Caco-2 (cell line): ENCODE results near the gene CRTAC1. TPM values are rescaled to one million over a fixed set of nuclear protein-coding genes. Genes with fewer than 3 reads are reported as not detected.

Experiments
- BruUV-seq: library from RNA; stranded (reverse); fragments of 400-500 nt; replicated peaks from 2 replicates; lab custom pipeline; 2021; lab: Mats Ljungman, UMichigan
- CTCF ChIA-PET: fragments of 300-600 bp; sonication (Branson Sonifier 250); formaldehyde crosslinking; loops from one replicate; lab custom pipeline; 2022; ENCODE audit warnings: antibody characterized with exemption; lab: Charles Lee
- POLR2A ChIA-PET: fragments of 300-600 bp; sonication (Branson Sonifier 250); formaldehyde crosslinking; loops from one replicate; lab custom pipeline; 2022; ENCODE audit warnings: antibody characterized with exemption; lab: Charles Lee
- DNase-seq, 2 experiments: peaks; one replicate each; pipeline versions ENCODE4 v3.0.0 to v3.0.0-alpha.2; 2020 to 2022
- H3K27me3 ChIP-seq: replicated peaks from 2 replicates; pipeline ENCODE4 v1.6.0; 2011; ENCODE audit warnings: low read length; ENCODE audit not compliant: control insufficient read depth, insufficient read depth
- H3K36me3 ChIP-seq: 2 replicates; pipeline ENCODE4 v1.5.1; 2011; ENCODE audit warnings: low read length; ENCODE audit not compliant: control insufficient read depth, insufficient read depth
- H3K4me1 ChIP-seq: fragments of 250-450 bp; sonication (Bioruptor Pico); 2 replicates; pipeline ENCODE4 v1.5.1; 2020; ENCODE audit warnings: mild to moderate bottlenecking
- H3K4me3 ChIP-seq: 2 replicates; pipeline ENCODE4 v1.5.1; 2011; ENCODE audit warnings: low read depth, mild to moderate bottlenecking, control low read depth, low read length
- H3K9me3 ChIP-seq: fragments of 250-450 bp; sonication (Bioruptor Pico); 2 replicates; pipeline ENCODE4 v1.5.1; 2020; ENCODE audit warnings: mild to moderate bottlenecking, moderate library complexity
- H3K27ac Mint-ChIP-seq: one replicate; pipeline ENCODE4 v1.8.0; 2022; ENCODE audit warnings: mixed read lengths; ENCODE audit not compliant: unreplicated experiment
- H3K27me3 Mint-ChIP-seq: one replicate; pipeline ENCODE4 v1.8.0; 2022; ENCODE audit warnings: mixed read lengths; ENCODE audit not compliant: insufficient read depth, unreplicated experiment
- H3K36me3 Mint-ChIP-seq: one replicate; pipeline ENCODE4 v1.8.0; 2022; ENCODE audit warnings: mild to moderate bottlenecking, mixed read lengths; ENCODE audit not compliant: insufficient read depth, unreplicated experiment
- H3K4me1 Mint-ChIP-seq: one replicate; pipeline ENCODE4 v1.8.0; 2022; ENCODE audit warnings: low read depth, mixed read lengths; ENCODE audit not compliant: unreplicated experiment
- H3K4me3 Mint-ChIP-seq: one replicate; pipeline ENCODE4 v1.8.0; 2022; ENCODE audit warnings: mild to moderate bottlenecking, moderate library complexity, mixed read lengths; ENCODE audit not compliant: unreplicated experiment
- H3K9me3 Mint-ChIP-seq: one replicate; pipeline ENCODE4 v1.8.0; 2022; ENCODE audit warnings: mixed read lengths; ENCODE audit not compliant: unreplicated experiment
- intact Hi-C: fragments of 100-400 bp; cut with micrococcal nuclease; formaldehyde crosslinking; loops from one replicate; pipeline ENCODE4 v1.10.0; 2022; ENCODE audit not compliant: unreplicated experiment
- total RNA-seq: library from RNA; stranded (reverse); gene quantifications from 2 replicates; pipeline ENCODE4 v1.2.3, GENCODE V29; 2022
- TF ChIP-seq, protein P1 (sequence below), 2 experiments: fragments of 200-600 bp in 1 of 2; IDR thresholded peaks; 1 replicate in 1 of 2; 2 replicates in 1 of 2; pipeline versions ENCODE4 v1.5.1 to v1.8.0; 2011 to 2022; ENCODE audit warnings: antibody characterized with exemption in 1 of 2, control low read depth in 1 of 2, inconsistent platforms in 1 of 2, low read depth in 1 of 2, low read length in 1 of 2, mild to moderate bottlenecking in 1 of 2, moderate library complexity in 1 of 2; ENCODE audit not compliant: insufficient read depth in 1 of 2, severe bottlenecking in 1 of 2, unreplicated experiment in 1 of 2

The CRTAC1 gene
- total RNA-seq, 1 experiment from 2014 or later: not detected

- Mint-ChIP-seq H3K27ac (no peak overlapping the region), H3K27me3 (peaks cover 6% of the 10 kb centered on the region), H3K36me3 (no peaks in the 10 kb centered on the region), H3K9me3 (no peaks in the 10 kb centered on the region), H3K4me1 (no peaks in the 10 kb centered on the region), H3K4me3 (no peak overlapping the region)
- no TSS peak for BruUV-seq
- TF ChIP-seq, protein P1, sequence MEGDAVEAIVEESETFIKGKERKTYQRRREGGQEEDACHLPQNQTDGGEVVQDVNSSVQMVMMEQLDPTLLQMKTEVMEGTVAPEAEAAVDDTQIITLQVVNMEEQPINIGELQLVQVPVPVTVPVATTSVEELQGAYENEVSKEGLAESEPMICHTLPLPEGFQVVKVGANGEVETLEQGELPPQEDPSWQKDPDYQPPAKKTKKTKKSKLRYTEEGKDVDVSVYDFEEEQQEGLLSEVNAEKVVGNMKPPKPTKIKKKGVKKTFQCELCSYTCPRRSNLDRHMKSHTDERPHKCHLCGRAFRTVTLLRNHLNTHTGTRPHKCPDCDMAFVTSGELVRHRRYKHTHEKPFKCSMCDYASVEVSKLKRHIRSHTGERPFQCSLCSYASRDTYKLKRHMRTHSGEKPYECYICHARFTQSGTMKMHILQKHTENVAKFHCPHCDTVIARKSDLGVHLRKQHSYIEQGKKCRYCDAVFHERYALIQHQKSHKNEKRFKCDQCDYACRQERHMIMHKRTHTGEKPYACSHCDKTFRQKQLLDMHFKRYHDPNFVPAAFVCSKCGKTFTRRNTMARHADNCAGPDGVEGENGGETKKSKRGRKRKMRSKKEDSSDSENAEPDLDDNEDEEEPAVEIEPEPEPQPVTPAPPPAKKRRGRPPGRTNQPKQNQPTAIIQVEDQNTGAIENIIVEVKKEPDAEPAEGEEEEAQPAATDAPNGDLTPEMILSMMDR (IDR thresholded peaks at IDR 0.05; ENCODE audit: insufficient read depth in 1 of 2, low read depth in 1 of 2, low read length in 1 of 2, severe bottlenecking in 1 of 2, unreplicated experiment in 1 of 2): no peak
- H3K36me3 ChIP-seq: no peaks in the 10 kb centered on the region
- CTCF ChIA-PET: no interaction called here
- H3K4me1 ChIP-seq: no peaks in the 10 kb centered on the region
- no peak for DNase-seq
- no peaks in the 10 kb centered on the region for H3K9me3 ChIP-seq
- no peak overlapping the region for H3K4me3 ChIP-seq
- POLR2A ChIA-PET: no interaction called here
- H3K27me3 ChIP-seq: no peaks in the 10 kb centered on the region
- intact Hi-C loops: no loop called here
Measured at GRCh38 chr10:97879241-97879640, 151.2 kb downstream of the CRTAC1 start.

DNA sequence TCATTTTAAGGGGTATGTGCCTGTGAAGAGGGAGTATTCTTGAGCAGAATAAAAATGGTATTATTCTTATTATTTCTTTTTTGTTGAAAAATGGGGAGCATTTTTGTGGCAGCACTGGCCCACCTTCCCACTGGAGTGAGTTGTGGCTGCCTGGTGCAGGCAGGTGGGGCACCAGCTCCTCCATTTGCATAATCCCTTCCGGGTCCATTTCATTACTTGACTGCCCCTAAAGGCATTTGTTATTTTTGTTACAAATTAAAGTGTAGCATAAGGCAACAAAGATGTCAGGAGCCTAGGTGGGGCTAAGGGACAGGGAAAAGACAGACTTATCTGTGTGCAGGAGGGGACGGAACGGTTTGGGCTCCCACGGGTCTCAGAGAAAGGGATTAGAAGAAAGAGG is 154.0 kb downstream of the CRTAC1 start:
- H3K27ac Mint-ChIP-seq: no peak overlapping the region
- H3K9me3 ChIP-seq: no peaks in the 10 kb centered on the region
- no peak for DNase-seq
- TF ChIP-seq, protein P1 (IDR thresholded peaks at IDR 0.05; ENCODE audit: insufficient read depth in 1 of 2, low read depth in 1 of 2, low read length in 1 of 2, severe bottlenecking in 1 of 2, unreplicated experiment in 1 of 2): no peak
- H3K27me3 Mint-ChIP-seq: peaks cover 6% of the 10 kb centered on the region
- H3K9me3 Mint-ChIP-seq: no peaks in the 10 kb centered on the region
- H3K4me3 Mint-ChIP-seq: no peak overlapping the region
- H3K4me1 Mint-ChIP-seq: no peaks in the 10 kb centered on the region
- BruUV-seq: no TSS peak
- POLR2A ChIA-PET: no interaction called here
- H3K27me3 ChIP-seq: no peaks in the 10 kb centered on the region
- H3K36me3 Mint-ChIP-seq: no peaks in the 10 kb centered on the region
- H3K4me3 ChIP-seq: no peak overlapping the region
- H3K4me1 ChIP-seq: no peaks in the 10 kb centered on the region
- no peaks in the 10 kb centered on the region for H3K36me3 ChIP-seq
- intact Hi-C loops: no loop called here
- CTCF ChIA-PET: interaction anchor here (0.6 to 0.8 kb wide), 3 partner anchors 10 to 564 kb away, joined by 3 to 10 read pairs (median 4); no protein-coding TSS in a partner anchor

GRCh38 chr10:97875391-97875790 is 155.0 kb downstream of the CRTAC1 start:
- H3K4me3 ChIP-seq: no peak overlapping the region
- Mint-ChIP-seq H3K9me3 (no peaks in the 10 kb centered on the region), H3K27ac (no peak overlapping the region), H3K4me3 (no peak overlapping the region), H3K4me1 (no peaks in the 10 kb centered on the region), H3K36me3 (no peaks in the 10 kb centered on the region), H3K27me3 (peaks cover 7% of the 10 kb centered on the region)
- ChIA-PET POLR2A (no interaction called here), CTCF (no interaction called here)
- TF ChIP-seq, protein P1 (IDR thresholded peaks at IDR 0.05; ENCODE audit: insufficient read depth in 1 of 2, low read depth in 1 of 2, low read length in 1 of 2, severe bottlenecking in 1 of 2, unreplicated experiment in 1 of 2): no peak
- H3K36me3 ChIP-seq: no peaks in the 10 kb centered on the region
- intact Hi-C loops: no loop called here
- H3K4me1 ChIP-seq: no peaks in the 10 kb centered on the region
- H3K9me3 ChIP-seq: no peaks in the 10 kb centered on the region
- BruUV-seq: no TSS peak
- DNase-seq: no peak
- H3K27me3 ChIP-seq: no peaks in the 10 kb centered on the region
